COLO668 (cell line): Measurements from ENCODE around the gene HLA-C.
"Not testable (repeated sequence)": the region's sequence is repeated elsewhere in the genome, so short reads cannot be mapped to it uniquely, and the experiment has no call there.

ENCODE experiments used
- DNase-seq: peaks from one replicate; lab custom pipeline; 2025; ENCODE audit not compliant: unreplicated experiment; lab: John Stamatoyannopoulos, UW

HLA-C gene

DNA sequence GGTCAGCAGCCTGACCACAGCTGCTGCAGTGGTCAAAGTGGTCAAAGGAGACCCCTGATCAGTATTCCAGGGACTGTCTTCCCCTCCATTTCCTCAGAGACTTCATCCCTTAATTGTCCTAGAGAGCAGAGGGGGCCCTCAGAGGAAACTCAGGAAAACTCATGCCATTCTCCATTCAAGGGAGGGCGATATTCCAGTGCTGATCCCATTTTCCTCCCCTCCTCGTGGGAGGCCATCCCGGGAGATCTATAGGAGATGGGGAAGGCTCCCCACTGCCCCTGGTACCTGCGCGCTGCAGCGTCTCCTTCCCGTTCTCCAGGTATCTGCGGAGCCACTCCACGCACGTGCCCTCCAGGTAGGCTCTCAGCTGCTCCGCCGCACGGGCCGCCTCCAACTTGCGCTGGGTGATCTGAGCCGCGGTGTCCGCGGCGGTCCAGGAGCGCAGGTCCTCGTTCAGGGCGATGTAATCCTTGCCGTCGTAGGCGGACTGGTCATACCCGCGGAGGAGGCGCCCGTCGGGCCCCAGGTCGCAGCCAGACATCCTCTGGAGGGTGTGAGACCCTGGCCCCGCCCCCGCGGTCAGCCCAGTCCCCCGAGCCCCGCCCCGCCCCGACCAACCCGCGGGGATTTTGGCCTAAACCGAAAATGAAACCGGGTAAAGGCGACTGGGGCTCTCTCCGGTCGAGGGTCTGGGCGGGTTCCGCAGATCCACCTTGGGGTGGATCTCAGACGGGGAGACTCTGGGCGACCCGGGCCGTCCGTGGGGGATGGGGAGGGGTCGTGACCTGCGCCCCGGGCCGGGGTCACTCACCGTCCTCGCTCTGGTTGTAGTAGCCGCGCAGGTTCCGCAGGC lies 878 bp downstream of the HLA-C start:
- peak; percentile 66 for DNase-seq

GRCh38 chr6:31268836-31269235 lies 3.1 kb downstream of the HLA-C start:
- no peak for DNase-seq

- DNase-seq = no peak
These were observed 3.5 kb downstream of the HLA-C start for GRCh38 chr6:31268369-31268765.

- peak; percentile 8 for DNase-seq
These were observed 4.1 kb downstream of the HLA-C start for GRCh38 chr6:31267651-31268368.

- no peak for DNase-seq
These were observed 5.1 kb downstream of the HLA-C start for GRCh38 chr6:31266567-31267360.

DNA sequence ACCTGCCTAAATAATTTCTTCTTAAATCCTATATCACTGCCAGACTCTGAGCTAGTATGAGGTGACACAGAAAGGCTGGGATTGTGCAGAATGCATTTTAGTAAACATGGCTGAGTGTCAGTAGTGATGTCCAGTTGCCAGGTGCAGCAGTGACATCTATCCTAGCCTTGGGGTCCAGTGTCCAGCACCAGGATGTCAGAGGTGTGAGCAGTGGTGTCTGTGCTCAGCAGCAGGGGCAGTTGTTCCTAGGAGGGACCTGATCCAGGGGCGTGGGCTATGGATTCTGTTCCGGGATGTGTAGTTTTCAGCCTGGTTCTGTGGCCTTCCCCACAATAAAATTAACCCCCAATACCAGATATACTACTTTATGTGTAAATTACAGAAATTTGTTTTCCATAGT lies 6.0 kb downstream of the HLA-C start:
- no peak for DNase-seq

DNA sequence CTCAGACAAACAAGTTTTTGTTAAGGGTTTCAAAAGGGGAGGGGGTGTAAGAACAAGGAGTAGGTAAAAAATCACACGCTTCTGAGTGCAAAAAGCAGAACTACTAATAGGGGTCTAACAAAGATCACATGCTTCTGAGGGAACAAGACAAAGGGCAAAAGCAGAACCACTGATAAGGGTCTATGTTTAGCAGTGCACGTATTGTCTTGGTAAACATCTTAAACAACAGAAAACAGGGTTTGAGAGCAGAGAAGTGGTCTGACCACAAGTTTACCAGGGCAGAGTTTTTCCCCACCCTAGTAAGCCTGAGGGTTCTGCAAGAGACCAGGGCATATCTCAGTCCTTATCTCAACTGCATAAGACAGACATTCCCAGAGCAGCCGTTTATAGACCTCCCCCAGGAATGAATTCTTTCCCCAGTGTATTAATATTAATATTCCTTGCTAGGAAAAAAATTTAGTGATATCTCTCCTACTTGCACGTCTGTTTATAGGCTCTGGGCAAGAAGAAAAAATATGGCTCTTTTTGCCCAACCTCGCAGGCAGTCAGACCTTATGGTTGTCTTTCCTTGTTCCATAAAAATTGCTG lies 8.5 kb downstream of the HLA-C start:
- not testable (repeated sequence) for DNase-seq

DNA sequence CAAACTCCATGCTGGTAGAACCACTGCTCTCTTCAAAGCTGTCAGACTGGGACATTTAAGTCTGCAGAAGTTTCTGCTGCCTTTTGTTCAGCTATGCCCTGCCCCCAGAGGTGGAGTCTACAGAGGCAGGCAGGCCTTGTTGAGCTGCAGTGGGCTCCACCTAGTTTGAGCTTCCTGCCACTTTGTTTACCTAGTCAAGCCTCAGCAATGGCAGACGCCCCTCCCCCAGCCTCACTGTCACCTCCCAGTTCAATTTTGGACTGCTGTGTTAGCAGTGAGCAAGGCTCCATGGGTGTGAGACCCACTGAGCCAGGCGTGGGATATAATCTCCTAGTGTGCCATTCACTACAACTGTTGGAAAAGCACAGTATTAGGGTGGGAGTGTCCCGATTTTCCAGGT lies 11.9 kb downstream of the HLA-C start:
- DNase-seq = not testable (repeated sequence)

DNA sequence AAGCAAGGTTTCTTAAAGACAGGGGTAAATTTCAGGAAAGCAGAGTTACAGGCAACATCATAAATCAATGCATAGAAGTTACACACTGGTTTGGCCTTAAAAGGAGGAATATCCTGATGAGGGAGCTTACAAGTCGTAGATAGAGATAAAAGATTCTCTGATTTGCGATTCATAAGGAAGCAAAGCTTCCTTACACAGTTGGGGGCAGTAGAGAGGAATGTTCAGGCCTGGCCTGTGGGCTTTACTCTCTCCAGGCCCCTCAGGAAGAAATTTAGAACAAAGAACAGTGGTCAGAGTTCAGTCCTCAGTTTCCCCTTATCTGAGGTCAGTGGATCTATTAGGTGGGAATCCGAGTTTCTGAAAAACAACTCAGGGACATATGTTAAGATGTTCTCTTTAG lies 19.3 kb downstream of the HLA-C start:
- DNase-seq = no peak

DNA sequence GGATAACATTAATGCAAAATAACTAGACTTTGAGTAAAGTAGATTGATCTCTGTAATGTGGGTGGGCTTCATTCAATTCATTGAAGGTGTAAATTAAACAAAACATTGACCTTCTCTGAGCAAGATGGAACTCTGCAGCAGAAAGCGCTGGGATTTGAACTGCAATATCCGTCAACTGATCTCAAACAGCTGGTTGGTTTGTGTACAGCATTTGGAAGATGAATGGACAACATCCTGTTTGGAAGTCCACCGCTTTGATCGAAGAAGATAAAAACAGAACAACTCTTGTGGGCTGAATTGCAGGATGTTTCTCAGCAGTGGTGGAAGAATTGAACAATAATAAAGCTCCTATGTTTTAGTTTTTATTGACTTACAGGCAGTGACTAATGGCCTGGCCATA lies 20.6 kb downstream of the HLA-C start:
- no peak for DNase-seq

GRCh38 chr6:31249184-31249583 lies 22.7 kb downstream of the HLA-C start:
- no peak for DNase-seq

DNA sequence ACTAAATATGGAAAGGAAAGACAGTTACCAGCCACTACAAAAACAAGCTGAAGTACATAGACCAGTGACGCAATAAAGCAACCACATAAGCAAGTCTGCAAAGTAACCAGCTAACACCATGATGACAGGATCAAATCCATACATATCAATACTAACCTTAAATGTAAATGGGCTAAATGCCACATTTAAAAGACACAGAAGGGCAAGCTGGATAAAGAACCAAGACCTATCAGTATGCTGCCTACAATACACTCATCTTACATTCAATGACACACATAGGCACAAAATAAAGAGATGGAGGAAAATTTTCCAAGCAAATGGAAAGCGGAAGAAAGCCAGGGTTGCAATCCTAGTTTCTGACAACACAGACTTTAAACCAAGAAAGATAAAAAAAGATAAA lies 24.1 kb downstream of the HLA-C start:
- no peak for DNase-seq

DNA sequence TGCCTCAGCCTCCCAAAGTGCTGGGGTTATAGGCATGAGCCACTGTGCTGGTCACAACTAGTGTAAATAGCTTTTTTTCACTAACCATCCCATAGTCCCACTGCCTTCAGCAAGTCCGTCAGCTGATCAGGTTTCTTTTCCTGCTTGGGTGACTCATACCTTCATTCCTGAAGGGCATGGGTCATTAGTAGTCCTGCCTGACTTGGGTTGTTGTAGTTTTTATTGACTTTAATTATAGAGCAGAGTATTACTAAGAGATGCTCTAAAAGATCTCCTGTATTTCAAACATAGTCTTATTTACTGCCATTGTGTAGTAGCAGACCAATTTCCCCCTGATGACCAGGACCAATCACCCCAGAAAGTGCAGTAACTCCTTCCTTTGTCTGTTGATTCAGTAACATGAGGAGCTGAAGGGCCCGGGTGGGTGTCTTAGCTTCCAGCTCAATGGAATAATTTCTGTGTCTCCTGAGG lies 25.8 kb downstream of the HLA-C start:
- no peak for DNase-seq

DNA sequence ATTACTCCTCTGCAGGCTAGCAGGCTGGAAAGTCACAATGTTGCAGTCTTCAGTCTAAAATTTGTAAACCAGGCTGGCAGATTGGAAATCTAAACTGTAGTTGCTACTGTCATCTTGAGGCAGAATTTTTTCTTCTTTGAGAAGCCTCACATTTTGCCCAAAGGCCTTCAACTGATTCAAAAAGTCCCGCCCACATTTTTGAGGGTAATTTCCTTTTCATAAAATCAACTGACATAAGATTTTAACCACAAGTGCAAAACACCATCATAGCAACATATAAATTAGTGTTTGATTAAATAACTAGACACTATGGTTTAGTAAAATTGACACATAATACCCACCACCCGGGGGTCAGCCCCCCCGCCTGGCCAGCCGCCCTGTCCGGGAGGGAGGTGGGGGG lies 28.4 kb downstream of the HLA-C start:
- DNase-seq = no peak

- no peak for DNase-seq
These were observed 32.0 kb downstream of the HLA-C start for GRCh38 chr6:31239854-31240253.

DNA sequence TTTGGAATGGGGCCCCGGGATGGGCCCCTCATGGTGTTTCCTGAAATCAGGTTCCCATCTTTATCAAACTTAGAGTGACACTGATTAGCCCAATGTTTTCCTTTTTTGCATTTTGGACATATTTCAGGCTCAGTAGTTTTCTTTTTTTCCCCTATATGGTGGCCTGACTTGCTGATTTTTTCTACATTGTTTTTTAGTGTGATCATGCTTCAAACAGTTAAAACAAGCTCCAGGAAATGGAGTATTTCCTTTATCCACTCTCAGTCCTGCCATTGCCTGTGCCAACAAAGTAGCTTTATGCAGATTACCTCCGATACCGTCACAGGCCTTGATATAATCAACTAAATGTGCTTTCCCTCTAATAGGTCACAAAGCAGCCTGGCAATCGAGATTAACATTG lies 37.8 kb downstream of the HLA-C start:
- DNase-seq = not testable (repeated sequence)

GRCh38 chr6:31228476-31228875 lies 43.4 kb downstream of the HLA-C start:
- no peak for DNase-seq

DNA sequence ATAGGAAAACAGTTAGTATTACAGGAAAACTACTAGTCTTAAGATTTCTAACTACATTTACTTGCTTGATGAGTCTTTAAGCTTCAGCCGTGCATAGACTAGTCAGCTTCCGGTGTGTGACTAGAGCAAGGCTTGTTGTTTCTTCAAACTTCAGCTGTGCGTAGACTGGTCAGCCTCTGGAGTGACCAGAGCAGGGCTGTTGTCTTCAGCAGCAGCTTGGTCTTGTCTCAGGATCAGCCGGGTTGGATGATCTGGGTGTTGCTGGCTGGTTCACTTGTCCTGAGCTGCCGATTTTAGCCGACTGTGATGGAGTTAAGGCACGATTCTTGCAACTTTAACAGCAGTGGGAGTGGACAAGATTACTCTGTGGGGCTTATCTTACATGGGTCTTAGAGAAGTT lies 44.7 kb downstream of the HLA-C start:
- no peak for DNase-seq

DNA sequence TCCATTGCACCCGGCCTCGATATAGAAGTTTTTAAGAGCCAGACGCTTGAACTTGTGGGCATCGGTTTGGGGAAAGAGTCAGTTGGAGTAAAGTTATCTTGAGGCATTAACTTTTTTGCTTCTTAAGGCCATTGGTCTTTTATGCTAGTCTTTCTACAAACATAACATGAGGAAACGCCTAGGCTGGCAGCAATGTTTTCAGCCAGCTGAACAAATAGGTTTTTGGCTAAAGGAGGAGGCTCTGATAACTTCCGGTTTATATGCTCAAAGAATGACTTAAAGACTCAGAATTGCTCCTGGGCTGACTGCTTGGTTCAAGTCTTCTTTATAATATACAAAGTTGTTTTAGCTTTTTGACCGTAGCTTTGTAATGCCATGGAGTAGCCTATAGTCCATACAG lies 46.2 kb downstream of the HLA-C start:
- no peak for DNase-seq

GRCh38 chr6:31222496-31222895 lies 49.4 kb downstream of the HLA-C start:
- no peak for DNase-seq
